Limb (tissue), 2 donors: Measurements from ENCODE around the gene TMEM272.

Experiments
- DNase-seq, 2 donors: peaks; one replicate each; pipeline ENCODE4 v3.0.0-alpha.2; 2016; ENCODE audit errors: extremely low spot score in 2 of 2

Gene TMEM272, protein sequence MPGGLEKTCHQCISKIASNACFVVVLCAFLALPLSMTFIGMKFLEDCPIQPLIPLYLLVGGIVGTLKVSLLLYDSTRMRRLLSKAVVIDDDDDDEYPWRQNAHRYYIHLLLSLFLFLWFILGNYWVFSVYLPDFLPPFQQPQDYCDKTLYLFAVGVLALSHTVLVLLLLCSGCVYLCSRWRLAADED

GRCh38 chr13:51844862-51845573 is at the start of gene TMEM272:
TSS of gene TMEM272 (minus strand) at chr13:51845177. CDS start at chr13:51838530, 6,647 bp downstream.
- peak in 1 of 2 donors; percentile 73 for DNase-seq

DNA sequence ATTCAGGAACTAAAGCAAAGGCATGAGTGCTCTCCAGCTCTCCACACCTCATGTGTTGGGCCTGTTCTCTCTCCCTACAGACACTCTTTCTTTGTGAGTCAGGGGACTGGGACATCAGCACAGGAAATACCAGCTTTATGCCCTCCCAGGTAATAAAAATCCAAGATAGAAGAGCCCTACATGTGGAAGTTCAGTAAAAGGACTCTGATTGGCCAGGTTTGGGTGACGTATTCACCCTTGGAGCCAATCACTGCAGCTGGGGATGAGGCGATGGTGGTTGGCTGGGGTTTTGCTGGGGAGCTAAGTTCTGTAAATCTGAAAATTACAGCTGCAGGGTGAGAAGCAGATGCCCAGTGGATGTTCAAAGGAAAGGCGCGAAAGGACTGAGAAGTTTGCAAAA is 49.3 kb upstream of the TMEM272 start:
- DNase-seq, result no peak

DNA sequence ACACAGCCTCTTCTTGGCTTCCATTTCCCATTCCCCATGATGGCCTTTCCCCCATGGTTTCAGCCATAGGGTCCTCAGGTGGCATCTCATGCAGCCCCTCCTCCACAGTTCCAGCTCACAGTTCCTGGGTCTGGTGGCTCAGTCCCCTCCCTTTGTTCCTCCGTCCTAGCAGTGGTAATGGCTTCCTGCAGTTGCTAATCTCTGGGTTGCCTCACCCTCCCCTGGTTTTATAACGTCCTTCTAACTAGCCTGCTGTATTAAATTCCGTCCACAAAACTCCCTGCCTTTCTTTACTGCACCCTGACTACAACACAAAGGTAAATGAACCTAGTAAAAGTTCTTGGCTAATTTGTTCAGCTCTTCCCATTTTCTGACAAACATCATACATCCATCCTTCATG is 47.7 kb upstream of the TMEM272 start:
- DNase-seq, result no peak

GRCh38 chr13:51887468-51887867 is 42.5 kb upstream of the TMEM272 start:
- peak in 1 of 2 donors; percentile 18 for DNase-seq

- DNase-seq, result no peak
These were observed 40.7 kb upstream of the TMEM272 start for GRCh38 chr13:51885651-51886050.

DNA sequence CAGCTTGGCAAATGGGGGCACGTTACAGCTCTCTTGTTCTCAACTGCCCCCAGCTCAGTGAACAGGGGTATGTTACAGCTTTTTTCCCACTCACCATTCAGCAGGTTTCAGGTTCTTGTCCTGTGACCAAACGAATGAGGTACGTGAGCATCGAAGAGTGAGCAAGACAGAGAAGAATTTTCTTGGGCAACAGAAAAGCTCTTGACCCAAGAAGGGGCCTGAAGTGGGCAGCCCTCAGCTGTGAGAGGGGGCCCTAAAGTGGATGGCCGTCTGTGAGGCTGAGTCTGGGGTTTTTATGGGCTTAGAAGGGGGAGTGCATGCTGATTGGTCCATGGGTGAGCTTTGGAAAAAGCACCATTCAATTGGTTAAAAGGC is 38.2 kb upstream of the TMEM272 start:
- DNase-seq, result no peak

- no peak for DNase-seq
These were observed 37.7 kb upstream of the TMEM272 start for GRCh38 chr13:51882570-51883225.

GRCh38 chr13:51881296-51881695 is 36.3 kb upstream of the TMEM272 start:
- no peak for DNase-seq

DNA sequence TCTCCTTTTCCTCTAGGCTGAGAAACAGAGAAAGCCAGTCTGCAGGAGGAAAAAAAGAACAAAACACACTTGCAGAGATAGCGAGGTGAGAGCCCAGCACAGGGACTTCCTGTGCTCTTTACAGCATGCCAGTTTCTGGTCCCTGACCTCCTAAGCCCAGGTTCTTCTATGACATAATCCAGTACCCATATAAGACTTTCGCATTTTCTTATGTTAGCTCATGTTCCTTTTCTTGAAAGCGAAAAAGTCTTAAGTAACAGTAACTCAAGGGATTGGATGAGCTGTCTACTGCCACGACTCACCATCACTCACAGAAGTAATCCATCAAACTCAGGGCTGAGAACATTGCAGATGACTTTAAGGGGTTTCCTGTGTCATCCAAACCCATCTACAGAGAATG is 34.2 kb upstream of the TMEM272 start:
- no peak for DNase-seq

DNA sequence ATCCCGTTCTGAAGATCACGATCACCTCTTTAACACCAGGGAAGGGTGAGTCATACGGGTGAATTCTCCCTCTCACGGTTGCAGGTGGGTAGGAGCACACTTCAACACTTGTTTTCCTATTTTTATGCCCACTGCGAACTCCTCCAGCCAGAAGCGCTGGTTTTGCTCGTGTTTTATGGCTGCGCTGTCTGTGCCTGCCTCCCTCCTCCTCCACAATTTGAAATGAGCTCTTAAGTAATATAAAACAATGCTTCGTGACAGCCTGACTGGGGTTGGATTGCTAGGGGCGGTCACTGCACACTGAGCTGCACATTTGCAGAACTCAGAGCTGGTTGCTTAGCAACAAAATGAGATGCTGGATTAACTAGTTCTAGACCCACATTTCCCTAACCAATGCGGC is 29.7 kb upstream of the TMEM272 start:
- DNase-seq, result peak in 1 of 2 donors; percentile 33

DNA sequence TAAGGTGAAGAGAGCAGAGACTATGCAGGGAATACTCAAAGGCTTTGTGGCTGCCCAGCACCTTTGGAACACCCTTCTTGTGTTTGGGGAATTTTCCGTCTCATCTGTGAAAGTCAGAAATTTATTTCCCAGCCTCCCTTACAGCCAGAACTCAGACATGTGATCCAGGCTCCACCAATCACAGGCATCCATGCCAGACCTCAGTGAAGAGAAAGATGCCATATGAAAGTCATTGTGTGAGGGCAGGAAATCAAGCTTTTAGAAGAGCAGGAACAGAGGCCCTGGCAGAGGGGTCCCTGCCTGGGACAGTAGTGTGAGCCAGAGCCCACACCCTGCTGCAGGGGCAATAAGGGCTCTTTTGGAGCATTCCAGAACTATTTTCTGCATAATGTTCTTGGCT is 28.9 kb upstream of the TMEM272 start:
- no peak for DNase-seq

GRCh38 chr13:51873117-51873798 is 28.3 kb upstream of the TMEM272 start:
- no peak for DNase-seq

DNA sequence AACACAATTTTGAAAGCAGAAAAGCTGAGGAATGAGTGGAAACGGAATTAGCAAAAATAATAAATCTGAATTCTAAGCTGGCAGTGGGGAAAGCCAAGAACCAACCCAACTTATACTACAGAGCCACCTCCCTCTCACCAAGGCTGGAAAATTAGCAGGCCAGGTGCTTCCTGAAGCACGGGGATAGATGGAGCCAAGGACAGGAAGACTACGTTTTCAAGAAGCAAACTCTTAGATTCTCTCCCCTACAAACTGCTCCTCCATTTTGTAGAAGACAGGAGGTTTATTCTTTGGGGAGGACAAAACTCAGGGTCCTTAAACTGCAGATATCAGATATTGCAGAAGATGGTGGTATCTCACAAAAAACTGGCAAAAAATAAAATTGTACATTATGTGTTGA is 25.6 kb upstream of the TMEM272 start:
- no peak for DNase-seq

- DNase-seq, result no peak
These were observed 24.9 kb upstream of the TMEM272 start for GRCh38 chr13:51869916-51870315.

GRCh38 chr13:51867062-51867461 is 22.1 kb upstream of the TMEM272 start:
- DNase-seq, result no peak

GRCh38 chr13:51865838-51866237 is 20.9 kb upstream of the TMEM272 start:
- DNase-seq, result no peak

DNA sequence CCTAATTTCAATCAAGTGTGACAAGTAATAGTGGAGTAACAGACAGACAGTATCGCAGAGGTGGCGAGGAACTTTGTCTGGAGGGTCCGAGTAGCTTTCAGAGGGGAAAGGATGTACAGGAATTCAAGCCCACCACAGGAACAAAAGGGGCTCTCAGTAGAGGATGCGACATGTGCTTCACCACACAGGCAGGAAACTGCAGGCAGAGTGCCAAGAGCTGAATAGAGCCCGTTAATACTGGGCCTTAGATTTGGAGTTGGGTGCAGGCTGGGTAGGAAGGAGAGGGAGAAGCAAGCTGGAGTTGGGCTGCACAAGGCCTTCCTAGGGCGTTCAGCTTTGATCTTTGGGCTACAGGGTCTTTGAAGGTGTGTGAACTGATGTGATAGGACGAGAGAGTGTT is 18.0 kb upstream of the TMEM272 start:
- no peak for DNase-seq

DNA sequence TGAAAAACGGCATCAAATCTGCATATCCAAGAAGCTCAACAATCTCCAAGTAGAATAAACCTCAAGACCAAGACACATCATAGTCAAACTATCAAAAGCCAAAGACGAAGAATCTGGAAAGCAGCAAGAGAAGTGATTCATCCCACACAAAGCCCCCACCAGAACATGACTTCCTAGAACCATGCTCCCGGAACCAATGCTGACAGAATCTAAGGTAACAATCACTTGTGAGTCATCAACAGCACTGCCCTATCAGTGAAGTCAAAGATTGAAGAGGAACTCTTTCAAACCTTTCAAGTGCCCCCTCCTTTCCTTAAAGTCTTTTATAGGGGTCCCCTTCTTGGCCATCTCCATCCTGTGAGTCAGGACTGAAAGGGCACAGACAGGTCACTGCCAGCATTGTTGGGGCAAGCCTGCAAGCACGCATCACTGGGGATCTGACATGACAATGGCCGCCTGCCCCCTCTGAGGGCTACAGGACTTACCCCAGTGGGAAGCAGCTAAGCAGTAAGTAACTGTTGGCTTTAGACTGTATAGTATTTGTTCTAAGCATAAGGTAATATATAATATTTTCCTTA is 16.8 kb upstream of the TMEM272 start, which contains the start of gene CCDC70:
Gene CCDC70 (plus strand): TSS at position 247 of the 578 bp plus-strand sequence. CDS start 3,443 bp downstream, outside the sequence.
- no peak for DNase-seq

DNA sequence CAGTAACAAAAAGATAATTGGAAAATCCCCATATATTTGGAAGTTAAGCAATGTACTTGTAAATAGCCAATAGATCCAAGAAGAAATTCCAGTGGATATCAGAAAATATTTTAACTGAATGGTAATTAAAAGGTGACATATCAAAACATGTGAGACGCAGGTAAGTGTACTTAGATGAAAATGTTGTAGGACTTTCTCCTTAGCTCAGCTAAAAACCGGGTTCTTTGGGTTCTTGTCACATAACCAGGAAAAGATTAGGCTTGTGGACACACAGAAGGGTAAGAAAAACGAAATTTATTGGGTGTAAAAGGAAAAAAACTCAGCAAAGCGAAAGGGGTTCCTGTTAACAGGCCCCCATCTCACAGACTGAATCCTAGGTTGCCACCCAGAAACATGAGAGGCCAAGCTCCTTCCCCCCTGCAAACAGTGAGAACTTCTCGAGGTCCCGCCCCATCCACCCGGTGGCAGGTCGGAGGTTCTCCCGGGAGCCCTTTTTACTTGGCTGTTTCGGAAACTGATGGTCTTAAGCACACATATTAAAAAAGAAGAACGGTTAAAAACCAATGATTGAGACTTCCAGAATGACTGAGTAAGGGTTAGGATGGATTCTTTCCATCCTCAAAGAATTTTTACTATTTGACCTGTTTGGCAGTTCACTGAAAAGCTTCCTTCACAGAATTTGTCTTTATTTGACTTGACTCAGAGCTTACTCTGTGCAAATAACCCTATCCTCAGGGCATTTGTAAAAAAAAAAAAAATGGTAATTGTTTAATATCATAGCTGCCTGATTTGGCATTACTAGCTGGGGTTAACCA is 13.7 kb upstream of the TMEM272 start:
- no peak for DNase-seq

GRCh38 chr13:51856998-51857397 is 12.0 kb upstream of the TMEM272 start:
- no peak for DNase-seq
